Stimulated activated memory B cell treated with anti-CD40 and anti-IgM and Interleukin-4, amounts not matched to agents 10 μg/mL and 1 μg/mL and 100 μg/mL, for 72 hours (primary cell): ENCODE measurements around the gene RIPOR3.
"Not testable (repeated sequence)": the region's sequence is repeated elsewhere in the genome, so short reads cannot be mapped to it uniquely, and the experiment has no call there.

Experiments used
- ATAC-seq: fragments of 150-1000 bp; cut with Tn5 transposase; 2 replicates; pipeline ENCODE4 v1.10.0; 2021
- H3K27ac Mint-ChIP-seq: one replicate; pipeline ENCODE4 v1.8.0; 2022; ENCODE audit warnings: mild to moderate bottlenecking, mixed read lengths
- H3K27me3 Mint-ChIP-seq: one replicate; pipeline ENCODE4 v1.8.0; 2022; ENCODE audit warnings: mixed read lengths
- H3K36me3 Mint-ChIP-seq: one replicate; pipeline ENCODE4 v1.8.0; 2022; ENCODE audit warnings: mixed read lengths
- H3K4me1 Mint-ChIP-seq: one replicate; pipeline ENCODE4 v1.8.0; 2022; ENCODE audit warnings: mixed read lengths
- H3K4me3 Mint-ChIP-seq: one replicate; pipeline ENCODE4 v1.8.0; 2022; ENCODE audit warnings: mild to moderate bottlenecking, moderate library complexity, mixed read lengths
- H3K9me3 Mint-ChIP-seq: one replicate; pipeline ENCODE4 v1.8.0; 2022; ENCODE audit warnings: mixed read lengths

The RIPOR3 gene

GRCh38 chr20:50698255-50698654 is 6.9 kb upstream of the RIPOR3 start:
- not testable (repeated sequence) for H3K27ac Mint-ChIP-seq, H3K4me1 Mint-ChIP-seq, H3K4me3 Mint-ChIP-seq, H3K9me3 Mint-ChIP-seq, ATAC-seq, H3K36me3 Mint-ChIP-seq
- peaks cover 39% of the 10 kb centered on the region for H3K27me3 Mint-ChIP-seq

GRCh38 chr20:50695135-50695872 is 4.0 kb upstream of the RIPOR3 start:
- Mint-ChIP-seq H3K4me1 (peaks cover 15% of the 10 kb centered on the region), H3K27me3 (peaks cover 49% of the 10 kb centered on the region), H3K36me3 (no peaks in the 10 kb centered on the region), H3K27ac (no peak overlapping the region), H3K9me3 (no peaks in the 10 kb centered on the region), H3K4me3 (no peak overlapping the region)
- no peak for ATAC-seq

- Mint-ChIP-seq H3K36me3 (no peaks in the 10 kb centered on the region), H3K4me3 (no peak overlapping the region), H3K27me3 (peaks cover 57% of the 10 kb centered on the region), H3K27ac (no peak overlapping the region), H3K4me1 (peaks cover 15% of the 10 kb centered on the region), H3K9me3 (no peaks in the 10 kb centered on the region)
- ATAC-seq = no peak
Observed at GRCh38 chr20:50694379-50695134, 3.2 kb upstream of the RIPOR3 start.

- no peak for ATAC-seq
- H3K36me3 Mint-ChIP-seq = no peaks in the 10 kb centered on the region
- no peaks in the 10 kb centered on the region for H3K9me3 Mint-ChIP-seq
- no peak overlapping the region for H3K27ac Mint-ChIP-seq
- peaks cover 62% of the 10 kb centered on the region for H3K27me3 Mint-ChIP-seq
- no peak overlapping the region for H3K4me3 Mint-ChIP-seq
- H3K4me1 Mint-ChIP-seq = peaks cover 15% of the 10 kb centered on the region
Observed at GRCh38 chr20:50693001-50693400, 1.7 kb upstream of the RIPOR3 start.

GRCh38 chr20:50692552-50692933 is 1.2 kb upstream of the RIPOR3 start:
- Mint-ChIP-seq H3K27me3 (peaks cover 58% of the 10 kb centered on the region), H3K4me3 (no peak overlapping the region), H3K27ac (no peak overlapping the region), H3K36me3 (no peaks in the 10 kb centered on the region), H3K9me3 (no peaks in the 10 kb centered on the region), H3K4me1 (peaks cover 15% of the 10 kb centered on the region)
- no peak for ATAC-seq

GRCh38 chr20:50691573-50692551 is 520 bp upstream of the RIPOR3 start:
- peaks cover 56% of the 10 kb centered on the region for H3K27me3 Mint-ChIP-seq
- no peaks in the 10 kb centered on the region for H3K9me3 Mint-ChIP-seq
- peak overlapping the region; percentile 30 for H3K4me3 Mint-ChIP-seq
- no peaks in the 10 kb centered on the region for H3K36me3 Mint-ChIP-seq
- no peak overlapping the region for H3K27ac Mint-ChIP-seq
- ATAC-seq = no peak
- peaks cover 15% of the 10 kb centered on the region for H3K4me1 Mint-ChIP-seq

GRCh38 chr20:50689864-50690649 is 1.3 kb downstream of the RIPOR3 start:
- peaks cover 15% of the 10 kb centered on the region for H3K4me1 Mint-ChIP-seq
- H3K27ac Mint-ChIP-seq = no peak overlapping the region
- ATAC-seq = no peak
- H3K4me3 Mint-ChIP-seq = no peak overlapping the region
- H3K36me3 Mint-ChIP-seq = no peaks in the 10 kb centered on the region
- H3K27me3 Mint-ChIP-seq = peaks cover 56% of the 10 kb centered on the region
- H3K9me3 Mint-ChIP-seq = no peaks in the 10 kb centered on the region

GRCh38 chr20:50688256-50688975 is 2.9 kb downstream of the RIPOR3 start:
- Mint-ChIP-seq H3K4me1 (peaks cover 15% of the 10 kb centered on the region), H3K4me3 (no peak overlapping the region)
- ATAC-seq = no peak

GRCh38 chr20:50686821-50687220 is 4.5 kb downstream of the RIPOR3 start:
- no peak overlapping the region for H3K4me3 Mint-ChIP-seq
- peaks cover 3% of the 10 kb centered on the region for H3K9me3 Mint-ChIP-seq
- ATAC-seq = no peak
- H3K36me3 Mint-ChIP-seq = no peaks in the 10 kb centered on the region
- H3K27ac Mint-ChIP-seq = no peak overlapping the region
- peaks cover 35% of the 10 kb centered on the region for H3K27me3 Mint-ChIP-seq
- peaks cover 11% of the 10 kb centered on the region for H3K4me1 Mint-ChIP-seq

More at GRCh38 chr20:50688256-50688975, 2.9 kb downstream of the RIPOR3 start:
- H3K9me3 Mint-ChIP-seq = no peaks in the 10 kb centered on the region
- H3K27me3 Mint-ChIP-seq = peaks cover 43% of the 10 kb centered on the region
- no peaks in the 10 kb centered on the region for H3K36me3 Mint-ChIP-seq
- no peak overlapping the region for H3K27ac Mint-ChIP-seq

- no peak for ATAC-seq
- no peaks in the 10 kb centered on the region for H3K4me1 Mint-ChIP-seq
- H3K9me3 Mint-ChIP-seq = peaks cover 3% of the 10 kb centered on the region
- H3K36me3 Mint-ChIP-seq = no peaks in the 10 kb centered on the region
- H3K27me3 Mint-ChIP-seq = peaks cover 2% of the 10 kb centered on the region
- no peak overlapping the region for H3K27ac Mint-ChIP-seq
- H3K4me3 Mint-ChIP-seq = no peak overlapping the region
Observed at GRCh38 chr20:50683570-50683969, 7.8 kb downstream of the RIPOR3 start.

- Mint-ChIP-seq H3K36me3 (no peaks in the 10 kb centered on the region), H3K4me3 (no peak overlapping the region), H3K4me1 (no peaks in the 10 kb centered on the region), H3K27ac (no peak overlapping the region), H3K27me3 (peaks cover 2% of the 10 kb centered on the region), H3K9me3 (peaks cover 3% of the 10 kb centered on the region)
- no peak for ATAC-seq
Observed at GRCh38 chr20:50682947-50683530, 8.3 kb downstream of the RIPOR3 start.

GRCh38 chr20:50682065-50682464 is 9.3 kb downstream of the RIPOR3 start:
- H3K36me3 Mint-ChIP-seq = no peaks in the 10 kb centered on the region
- no peak overlapping the region for H3K27ac Mint-ChIP-seq
- H3K4me1 Mint-ChIP-seq = no peaks in the 10 kb centered on the region
- no peak for ATAC-seq
- peaks cover 3% of the 10 kb centered on the region for H3K9me3 Mint-ChIP-seq
- no peak overlapping the region for H3K4me3 Mint-ChIP-seq
- H3K27me3 Mint-ChIP-seq = peaks cover 8% of the 10 kb centered on the region

- no peaks in the 10 kb centered on the region for H3K4me1 Mint-ChIP-seq
- H3K36me3 Mint-ChIP-seq = no peaks in the 10 kb centered on the region
- H3K27me3 Mint-ChIP-seq = peaks cover 8% of the 10 kb centered on the region
- ATAC-seq = no peak
- H3K4me3 Mint-ChIP-seq = no peak overlapping the region
- no peak overlapping the region for H3K27ac Mint-ChIP-seq
- peaks cover 3% of the 10 kb centered on the region for H3K9me3 Mint-ChIP-seq
Observed at GRCh38 chr20:50681359-50682064, 9.8 kb downstream of the RIPOR3 start.
